Lower leg skin (tissue), 3 donors: ENCODE results near the gene ATP13A1.
"Not testable (repeated sequence)": the region's sequence is repeated elsewhere in the genome, so short reads cannot be mapped to it uniquely, and the experiment has no call there.

Experiments used
- POLR2A ChIP-seq, 2 donors: fragments of 450-650 bp; IDR thresholded peaks; one replicate each; pipeline ENCODE4 v1.6.1; 2016 to 2017; ENCODE audit warnings: antibody characterized with exemption in 2 of 2, mild to moderate bottlenecking in 1 of 2, moderate library complexity in 1 of 2
- TF ChIP-seq, protein P1 (sequence below), 3 donors: fragments of 450-650 bp; IDR thresholded peaks; one replicate each; pipeline ENCODE4 v1.5.1; 2016; ENCODE audit warnings: antibody characterized with exemption in 3 of 3, mild to moderate bottlenecking in 3 of 3, moderate library complexity in 2 of 3

DNA sequence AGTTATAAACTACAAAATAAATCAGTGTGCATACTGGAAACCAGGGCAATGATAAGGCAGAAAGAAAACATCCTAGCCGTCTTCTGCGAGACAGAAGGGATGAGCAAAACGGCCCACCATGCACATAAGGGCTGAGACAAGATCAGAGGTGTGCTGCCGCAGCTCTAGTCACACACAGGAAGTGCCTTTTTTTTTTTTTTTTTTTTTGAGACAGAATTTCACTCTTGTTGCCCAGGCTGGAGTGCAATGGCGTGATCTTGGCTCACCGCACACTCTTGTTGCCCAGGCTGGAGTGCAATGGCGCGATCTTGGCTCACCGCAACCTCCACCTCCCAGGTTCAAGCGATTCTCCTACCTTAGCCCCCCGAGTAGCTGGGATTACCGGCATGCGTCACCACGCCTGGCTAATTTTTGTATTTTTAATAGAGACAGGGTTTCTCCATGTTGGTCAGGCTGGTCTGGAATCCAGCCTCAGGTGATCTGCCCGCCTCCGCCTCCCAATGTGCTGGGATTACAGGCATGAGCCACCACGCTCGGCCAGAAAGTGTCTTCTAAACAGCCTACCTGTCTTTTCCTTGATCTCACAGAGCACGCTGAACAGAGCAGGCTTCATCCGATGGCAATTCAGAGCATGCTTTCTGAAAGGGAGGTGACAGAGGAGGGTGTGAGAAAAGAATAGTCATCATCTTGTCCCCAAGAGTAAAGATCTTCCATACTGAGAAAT is 64.6 kb downstream of the ATP13A1 start:
- TF ChIP-seq POLR2A (IDR thresholded peaks at IDR 0.05): not testable (repeated sequence)
- TF ChIP-seq, protein P1, sequence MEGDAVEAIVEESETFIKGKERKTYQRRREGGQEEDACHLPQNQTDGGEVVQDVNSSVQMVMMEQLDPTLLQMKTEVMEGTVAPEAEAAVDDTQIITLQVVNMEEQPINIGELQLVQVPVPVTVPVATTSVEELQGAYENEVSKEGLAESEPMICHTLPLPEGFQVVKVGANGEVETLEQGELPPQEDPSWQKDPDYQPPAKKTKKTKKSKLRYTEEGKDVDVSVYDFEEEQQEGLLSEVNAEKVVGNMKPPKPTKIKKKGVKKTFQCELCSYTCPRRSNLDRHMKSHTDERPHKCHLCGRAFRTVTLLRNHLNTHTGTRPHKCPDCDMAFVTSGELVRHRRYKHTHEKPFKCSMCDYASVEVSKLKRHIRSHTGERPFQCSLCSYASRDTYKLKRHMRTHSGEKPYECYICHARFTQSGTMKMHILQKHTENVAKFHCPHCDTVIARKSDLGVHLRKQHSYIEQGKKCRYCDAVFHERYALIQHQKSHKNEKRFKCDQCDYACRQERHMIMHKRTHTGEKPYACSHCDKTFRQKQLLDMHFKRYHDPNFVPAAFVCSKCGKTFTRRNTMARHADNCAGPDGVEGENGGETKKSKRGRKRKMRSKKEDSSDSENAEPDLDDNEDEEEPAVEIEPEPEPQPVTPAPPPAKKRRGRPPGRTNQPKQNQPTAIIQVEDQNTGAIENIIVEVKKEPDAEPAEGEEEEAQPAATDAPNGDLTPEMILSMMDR (IDR thresholded peaks at IDR 0.05): not testable (repeated sequence)
